HG03025 (cell line): ENCODE results near the gene ZNF541.
A peak's percentile ranks its signal among the peaks of the same experiment; 100 is the strongest.
"Not testable (repeated sequence)": the region's sequence is repeated elsewhere in the genome, so short reads cannot be mapped to it uniquely, and the experiment has no call there.

Experiments used
- ATAC-seq: cut with Tn5 transposase; IDR thresholded peaks from one replicate; pipeline ENCODE4 v1.9.1; 2021; ENCODE audit warnings: mild to moderate bottlenecking, moderate library complexity; ENCODE audit not compliant: unreplicated experiment, low FRiP score

ZNF541 gene

GRCh38 chr19:47600246-47601179, 27.6 kb upstream of the ZNF541 start:
- ATAC-seq, result peak; percentile 85

GRCh38 chr19:47599671-47600245, 26.8 kb upstream of the ZNF541 start:
- not testable (repeated sequence) for ATAC-seq

- no peak for ATAC-seq
Measured at GRCh38 chr19:47598407-47599349, 25.7 kb upstream of the ZNF541 start.

- no peak for ATAC-seq
Measured at GRCh38 chr19:47595944-47596343, 23.0 kb upstream of the ZNF541 start.

- ATAC-seq, result no peak
Measured at GRCh38 chr19:47593860-47594259, 20.9 kb upstream of the ZNF541 start.

- ATAC-seq, result no peak
Measured at GRCh38 chr19:47589824-47590223, 16.9 kb upstream of the ZNF541 start.

- no peak for ATAC-seq
Measured at GRCh38 chr19:47587295-47587694, 14.3 kb upstream of the ZNF541 start.

GRCh38 chr19:47583161-47583560, 10.2 kb upstream of the ZNF541 start:
- not testable (repeated sequence) for ATAC-seq

- ATAC-seq, result no peak
Measured at GRCh38 chr19:47582320-47582909, 9.5 kb upstream of the ZNF541 start.

GRCh38 chr19:47581605-47582319, 8.8 kb upstream of the ZNF541 start:
- ATAC-seq, result no peak

- ATAC-seq, result no peak
Measured at GRCh38 chr19:47580397-47580796, 7.4 kb upstream of the ZNF541 start.

- ATAC-seq, result no peak
Measured at GRCh38 chr19:47572635-47573034, 313 bp downstream of the ZNF541 start.

GRCh38 chr19:47569331-47569730, 3.6 kb downstream of the ZNF541 start:
- ATAC-seq, result no peak

- no peak for ATAC-seq
Measured at GRCh38 chr19:47564081-47564480, 8.9 kb downstream of the ZNF541 start.

- no peak for ATAC-seq
Measured at GRCh38 chr19:47561440-47562057, 11.4 kb downstream of the ZNF541 start.

GRCh38 chr19:47560999-47561398, 11.9 kb downstream of the ZNF541 start:
- no peak for ATAC-seq

- ATAC-seq, result no peak
Measured at GRCh38 chr19:47550129-47550528, 22.8 kb downstream of the ZNF541 start.

- no peak for ATAC-seq
Measured at GRCh38 chr19:47549261-47549862, 23.6 kb downstream of the ZNF541 start.

- no peak for ATAC-seq
Measured at GRCh38 chr19:47547199-47547598, 25.7 kb downstream of the ZNF541 start.
